Measurements from ENCODE around the gene SPSB4.

DNA sequence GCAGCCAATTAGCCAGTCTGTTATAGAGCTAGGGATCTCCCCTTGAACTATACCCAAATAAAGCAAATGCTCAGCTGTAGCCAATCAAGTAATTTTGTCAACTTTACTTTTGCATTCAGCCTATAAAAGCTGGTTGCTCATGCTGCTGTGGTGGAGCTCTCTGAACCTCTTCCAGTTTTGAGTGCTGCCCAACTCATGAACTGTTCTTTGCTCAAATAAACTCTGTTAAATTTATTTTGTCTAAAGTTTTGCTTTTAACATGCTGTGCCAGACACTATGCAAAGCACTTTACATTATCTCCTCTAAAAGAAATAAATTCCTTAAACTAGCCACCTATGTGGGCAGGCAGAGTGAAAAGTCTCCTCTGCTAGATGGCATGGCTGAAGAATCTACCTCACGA is 128.8 kb downstream of the SPSB4 start:
- TF ChIP-seq, protein P1, sequence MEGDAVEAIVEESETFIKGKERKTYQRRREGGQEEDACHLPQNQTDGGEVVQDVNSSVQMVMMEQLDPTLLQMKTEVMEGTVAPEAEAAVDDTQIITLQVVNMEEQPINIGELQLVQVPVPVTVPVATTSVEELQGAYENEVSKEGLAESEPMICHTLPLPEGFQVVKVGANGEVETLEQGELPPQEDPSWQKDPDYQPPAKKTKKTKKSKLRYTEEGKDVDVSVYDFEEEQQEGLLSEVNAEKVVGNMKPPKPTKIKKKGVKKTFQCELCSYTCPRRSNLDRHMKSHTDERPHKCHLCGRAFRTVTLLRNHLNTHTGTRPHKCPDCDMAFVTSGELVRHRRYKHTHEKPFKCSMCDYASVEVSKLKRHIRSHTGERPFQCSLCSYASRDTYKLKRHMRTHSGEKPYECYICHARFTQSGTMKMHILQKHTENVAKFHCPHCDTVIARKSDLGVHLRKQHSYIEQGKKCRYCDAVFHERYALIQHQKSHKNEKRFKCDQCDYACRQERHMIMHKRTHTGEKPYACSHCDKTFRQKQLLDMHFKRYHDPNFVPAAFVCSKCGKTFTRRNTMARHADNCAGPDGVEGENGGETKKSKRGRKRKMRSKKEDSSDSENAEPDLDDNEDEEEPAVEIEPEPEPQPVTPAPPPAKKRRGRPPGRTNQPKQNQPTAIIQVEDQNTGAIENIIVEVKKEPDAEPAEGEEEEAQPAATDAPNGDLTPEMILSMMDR (IDR thresholded peaks at IDR 0.05) = no peak
- no peak for TF ChIP-seq POLR2AphosphoS5 (IDR thresholded peaks at IDR 0.05)
- no peak for TF ChIP-seq POLR2A (IDR thresholded peaks at IDR 0.05)
